CD4-positive, CD25-positive, alpha-beta regulatory T cell (primary cell): Measurements from ENCODE around the gene PTPRN2. TPM values are rescaled to one million over a fixed set of nuclear protein-coding genes. Genes with fewer than 3 reads are reported as not detected.

Experiments
- ATAC-seq, 2 donors: fragments of 150-1000 bp; cut with Tn5 transposase; one replicate each; pipeline ENCODE4 v1.10.0; 2021; ENCODE audit warnings: low read depth in 2 of 2, moderate number of reproducible peaks in 2 of 2, moderate library complexity in 1 of 2
- DNase-seq, 3 donors: peaks; one replicate each; pipeline versions ENCODE4 v3.0.0 to v3.0.0-alpha.2; 2012 to 2022; ENCODE audit warnings: mixed read lengths in 1 of 3
- H3K27ac ChIP-seq: one replicate; pipeline ENCODE4 v1.7.0; 2013; ENCODE audit warnings: mild to moderate bottlenecking, low read length; ENCODE audit not compliant: insufficient read depth, poor library complexity, severe bottlenecking
- H3K27me3 ChIP-seq: one replicate; pipeline ENCODE4 v1.7.0; 2013; ENCODE audit warnings: low read length; ENCODE audit not compliant: control insufficient read depth, insufficient read depth
- H3K36me3 ChIP-seq: one replicate; pipeline ENCODE4 v1.7.0; 2013; ENCODE audit warnings: mild to moderate bottlenecking, low read length, moderate library complexity; ENCODE audit not compliant: control insufficient read depth, insufficient read depth
- H3K4me1 ChIP-seq: 2 replicates; pipeline ENCODE4 v1.7.0; 2013; ENCODE audit warnings: mild to moderate bottlenecking, low read length; ENCODE audit not compliant: insufficient read depth, control insufficient read depth, poor library complexity, severe bottlenecking
- H3K4me3 ChIP-seq: one replicate; pipeline ENCODE4 v1.7.0; 2013; ENCODE audit warnings: low read depth, mild to moderate bottlenecking, low read length, moderate library complexity
- H3K9me3 ChIP-seq, 2 experiments: 1 replicate in 1 of 2; 2 replicates in 1 of 2; pipeline ENCODE4 v1.7.0; 2013; ENCODE audit warnings: low read length in 2 of 2, mild to moderate bottlenecking in 1 of 2, moderate library complexity in 1 of 2; ENCODE audit not compliant: control insufficient read depth in 2 of 2
- H3K27ac Mint-ChIP-seq, 3 donors: one replicate each; pipeline ENCODE4 v1.8.0; 2020 to 2022; ENCODE audit warnings: mild to moderate bottlenecking in 3 of 3, mixed read lengths in 3 of 3, moderate library complexity in 2 of 3
- H3K27me3 Mint-ChIP-seq: one replicate; pipeline ENCODE4 v1.8.0; 2022; ENCODE audit warnings: mild to moderate bottlenecking, mixed read lengths
- H3K36me3 Mint-ChIP-seq: one replicate; pipeline ENCODE4 v1.8.0; 2020; ENCODE audit warnings: mixed read lengths
- H3K4me1 Mint-ChIP-seq, 4 donors: one replicate each; pipeline ENCODE4 v1.8.0; 2020 to 2022; ENCODE audit warnings: mixed read lengths in 4 of 4, mild to moderate bottlenecking in 1 of 4
- H3K4me3 Mint-ChIP-seq, 4 donors: one replicate each; pipeline ENCODE4 v1.8.0; 2020 to 2022; ENCODE audit warnings: mild to moderate bottlenecking in 4 of 4, mixed read lengths in 4 of 4, moderate library complexity in 3 of 4
- H3K9me3 Mint-ChIP-seq, 7 donors: one replicate each; pipeline ENCODE4 v1.8.0; 2020 to 2022; ENCODE audit warnings: mixed read lengths in 7 of 7, mild to moderate bottlenecking in 3 of 7, moderate library complexity in 2 of 7
- polyA plus RNA-seq, 4 donors: library from polyadenylated mRNA; unstranded; fragments of 300-500 nt; fragmentation: Illumina TruSeq; gene quantifications; one replicate each; pipeline ENCODE4 v1.2.3, GENCODE V29; 2021
- total RNA-seq: library from RNA; stranded (reverse); gene quantifications from one replicate; pipeline ENCODE4 v1.2.3, GENCODE V29; 2022

PTPRN2 gene
- total and polyA plus RNA-seq, 5 donors from 2014 or later = 1.6 to 4.7 (median 2.7) TPM

- Mint-ChIP-seq H3K4me3 (no peak overlapping the region), H3K4me1 (no peaks in the 10 kb centered on the region), H3K9me3 (no peaks in the 10 kb centered on the region), H3K36me3 (no peaks in the 10 kb centered on the region), H3K27me3 (peaks cover 4% of the 10 kb centered on the region), H3K27ac (no peak overlapping the region)
- H3K9me3 ChIP-seq = no peaks in the 10 kb centered on the region
- no peak overlapping the region for H3K4me3 ChIP-seq
- no peak for ATAC-seq
- no peaks in the 10 kb centered on the region for H3K27me3 ChIP-seq
- DNase-seq = no peak
- no peak overlapping the region for H3K27ac ChIP-seq
- H3K36me3 ChIP-seq = no peaks in the 10 kb centered on the region
- no peaks in the 10 kb centered on the region for H3K4me1 ChIP-seq
Observed at GRCh38 chr7:158479664-158480025, 108.0 kb downstream of the PTPRN2 start.

- H3K4me3 Mint-ChIP-seq = no peak overlapping the region
- DNase-seq (no peak), ATAC-seq (no peak)
- Histone ChIP-seq H3K4me3 (no peak overlapping the region), H3K9me3 (no peaks in the 10 kb centered on the region), H3K36me3 (no peaks in the 10 kb centered on the region), H3K4me1 (no peaks in the 10 kb centered on the region), H3K27ac (no peak overlapping the region), H3K27me3 (no peaks in the 10 kb centered on the region)
- no peaks in the 10 kb centered on the region for H3K9me3 Mint-ChIP-seq
- H3K4me1 Mint-ChIP-seq = no peaks in the 10 kb centered on the region
- H3K27ac Mint-ChIP-seq = no peak overlapping the region
- no peaks in the 10 kb centered on the region for H3K36me3 Mint-ChIP-seq
- H3K27me3 Mint-ChIP-seq = peaks cover 4% of the 10 kb centered on the region
Observed at GRCh38 chr7:158479021-158479663, 108.5 kb downstream of the PTPRN2 start.

GRCh38 chr7:158477866-158478265, 109.8 kb downstream of the PTPRN2 start:
- H3K4me3 Mint-ChIP-seq = no peak overlapping the region
- no peaks in the 10 kb centered on the region for H3K9me3 ChIP-seq
- peaks cover 0 to 2% (median 0%) of the 10 kb centered on the region in 7 donors for H3K9me3 Mint-ChIP-seq
- H3K27me3 ChIP-seq = no peaks in the 10 kb centered on the region
- no peak overlapping the region for H3K27ac Mint-ChIP-seq
- no peak overlapping the region for H3K27ac ChIP-seq
- DNase-seq (no peak), ATAC-seq (no peak)
- H3K4me3 ChIP-seq = no peak overlapping the region
- no peaks in the 10 kb centered on the region for H3K4me1 ChIP-seq
- H3K4me1 Mint-ChIP-seq = no peaks in the 10 kb centered on the region
- H3K36me3 ChIP-seq = no peaks in the 10 kb centered on the region
- peaks cover 4% of the 10 kb centered on the region for H3K27me3 Mint-ChIP-seq
- no peaks in the 10 kb centered on the region for H3K36me3 Mint-ChIP-seq

DNA sequence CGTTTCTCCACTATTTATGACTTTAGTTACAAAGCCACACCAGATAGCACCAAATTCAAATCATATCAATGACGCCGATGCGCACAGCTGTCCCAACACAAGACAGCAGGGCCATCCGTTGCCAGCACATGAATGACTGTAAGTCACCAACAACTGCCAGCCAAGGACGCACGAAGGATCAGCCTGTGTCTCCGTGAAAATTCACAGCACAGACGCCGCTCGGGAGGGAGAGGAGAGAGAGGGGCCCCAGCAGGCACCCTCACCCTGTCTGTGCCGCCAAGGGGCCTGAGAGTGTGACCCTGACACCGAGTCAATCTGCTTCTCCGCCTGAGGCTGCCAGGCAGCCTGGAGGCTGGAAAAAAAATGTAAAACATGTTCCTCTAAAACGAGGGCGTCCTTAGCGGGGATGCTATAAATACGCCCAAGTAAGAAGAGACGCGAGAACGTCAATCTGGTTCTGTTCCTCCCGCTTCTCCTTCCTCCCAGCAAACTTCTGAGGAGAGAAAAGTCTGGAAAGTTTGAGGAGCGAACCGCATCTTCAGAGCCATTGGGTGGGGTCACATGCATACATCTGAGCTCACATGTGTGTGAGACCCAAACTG, 111.2 kb downstream of the PTPRN2 start:
- DNase-seq (no peak), ATAC-seq (no peak)
- H3K27ac ChIP-seq = no peak overlapping the region
- H3K4me3 ChIP-seq = no peak overlapping the region
- Mint-ChIP-seq H3K9me3 (peaks cover 0 to 2% (median 0%) of the 10 kb centered on the region in 7 donors), H3K4me1 (no peaks in the 10 kb centered on the region), H3K4me3 (no peak overlapping the region), H3K36me3 (no peaks in the 10 kb centered on the region), H3K27me3 (peaks cover 4% of the 10 kb centered on the region), H3K27ac (no peak overlapping the region)
- H3K9me3 ChIP-seq = no peaks in the 10 kb centered on the region
- H3K36me3 ChIP-seq = no peaks in the 10 kb centered on the region
- H3K27me3 ChIP-seq = no peaks in the 10 kb centered on the region
- no peaks in the 10 kb centered on the region for H3K4me1 ChIP-seq

DNA sequence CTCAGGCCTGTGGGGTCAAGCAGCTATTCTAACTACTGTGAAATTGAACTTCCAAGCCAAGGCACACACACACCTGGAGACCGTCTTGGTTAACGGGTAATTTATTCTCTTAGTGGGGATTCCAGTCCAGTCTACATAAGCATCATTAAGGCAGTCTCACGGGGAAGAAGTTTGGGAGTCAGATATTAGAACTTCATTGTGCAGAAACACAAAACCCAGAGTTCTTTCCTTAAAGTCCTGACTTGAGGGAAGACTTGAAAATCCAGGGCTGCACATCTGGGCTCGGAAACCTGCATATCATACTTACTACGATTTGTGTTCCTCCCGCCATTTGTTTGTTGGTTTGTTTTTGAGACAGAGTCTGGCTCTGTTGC, 112.0 kb downstream of the PTPRN2 start:
- peaks cover 4% of the 10 kb centered on the region for H3K27me3 Mint-ChIP-seq

DNA sequence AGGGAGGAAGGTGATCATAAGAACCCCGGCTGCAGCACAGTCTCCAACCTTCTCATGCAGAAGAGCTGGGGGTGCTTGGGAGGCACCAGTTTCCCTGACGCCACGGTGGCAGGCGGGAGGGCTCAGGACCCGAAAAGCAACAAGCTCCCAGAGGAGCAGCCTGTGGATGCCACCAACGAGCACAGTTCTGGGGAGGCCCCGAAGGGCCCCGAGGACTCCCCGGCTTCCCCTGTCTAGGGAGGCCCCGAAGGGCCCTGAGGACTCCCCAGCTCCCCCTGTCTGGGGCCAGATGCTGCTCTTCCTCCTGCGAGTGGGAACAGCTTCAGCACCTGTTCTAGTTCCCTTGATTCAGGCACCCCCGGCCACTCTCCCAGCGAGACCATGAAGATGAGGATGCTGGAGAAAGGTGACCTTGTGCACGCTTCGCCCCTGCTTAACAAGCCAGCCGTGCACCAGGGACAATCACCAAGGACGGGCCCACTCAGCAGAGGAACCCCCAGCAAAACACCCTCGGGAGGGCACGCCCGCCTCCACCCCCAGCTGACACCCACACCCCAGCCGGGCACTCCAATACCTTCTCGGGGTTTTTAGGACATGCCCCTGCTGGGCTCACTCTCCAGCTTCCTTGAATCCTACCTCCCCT, 112.5 kb downstream of the PTPRN2 start:
- no peak overlapping the region for H3K4me3 ChIP-seq
- DNase-seq = no peak
- ATAC-seq = no peak
- H3K27ac ChIP-seq = no peak overlapping the region
- Mint-ChIP-seq H3K27me3 (peaks cover 8% of the 10 kb centered on the region), H3K36me3 (no peaks in the 10 kb centered on the region), H3K4me1 (no peaks in the 10 kb centered on the region), H3K4me3 (no peak overlapping the region), H3K9me3 (peaks cover 0 to 2% (median 0%) of the 10 kb centered on the region in 7 donors), H3K27ac (no peak overlapping the region)
- H3K4me1 ChIP-seq = no peaks in the 10 kb centered on the region
- no peaks in the 10 kb centered on the region for H3K9me3 ChIP-seq
- H3K27me3 ChIP-seq = no peaks in the 10 kb centered on the region
- H3K36me3 ChIP-seq = no peaks in the 10 kb centered on the region

More for the DNA sequence above, 112.0 kb downstream of the PTPRN2 start:
- no peaks in the 10 kb centered on the region for H3K9me3 ChIP-seq
- DNase-seq = no peak
- no peaks in the 10 kb centered on the region for H3K36me3 ChIP-seq
- H3K4me1 ChIP-seq = no peaks in the 10 kb centered on the region
- Mint-ChIP-seq H3K36me3 (no peaks in the 10 kb centered on the region), H3K27ac (no peak overlapping the region), H3K4me3 (no peak overlapping the region), H3K9me3 (peaks cover 0 to 2% (median 0%) of the 10 kb centered on the region in 7 donors), H3K4me1 (no peaks in the 10 kb centered on the region)
- H3K4me3 ChIP-seq = no peak overlapping the region
- no peak overlapping the region for H3K27ac ChIP-seq
- no peak for ATAC-seq
- no peaks in the 10 kb centered on the region for H3K27me3 ChIP-seq

DNA sequence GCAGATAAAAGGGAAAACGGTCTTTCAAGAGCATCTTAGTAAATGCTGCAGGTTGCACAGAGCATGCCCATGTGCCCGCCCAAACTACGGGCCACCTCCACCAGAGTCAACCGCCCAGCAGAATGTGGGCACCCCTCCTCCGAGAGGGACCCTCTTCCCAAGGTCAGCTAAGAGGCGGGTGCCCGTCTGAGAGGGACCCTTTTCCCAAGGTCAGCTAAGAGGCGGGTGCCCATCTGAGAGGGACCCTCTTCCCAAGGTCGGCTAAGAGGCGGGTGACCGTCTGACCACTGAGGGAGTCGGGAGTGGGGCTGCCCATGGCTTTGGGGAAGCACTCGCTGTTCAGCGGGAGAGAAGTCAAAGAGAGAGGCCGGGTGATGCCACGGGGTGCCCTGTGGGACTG, 113.1 kb downstream of the PTPRN2 start:
- ATAC-seq (no peak), DNase-seq (no peak)
- H3K36me3 Mint-ChIP-seq = no peaks in the 10 kb centered on the region

DNA sequence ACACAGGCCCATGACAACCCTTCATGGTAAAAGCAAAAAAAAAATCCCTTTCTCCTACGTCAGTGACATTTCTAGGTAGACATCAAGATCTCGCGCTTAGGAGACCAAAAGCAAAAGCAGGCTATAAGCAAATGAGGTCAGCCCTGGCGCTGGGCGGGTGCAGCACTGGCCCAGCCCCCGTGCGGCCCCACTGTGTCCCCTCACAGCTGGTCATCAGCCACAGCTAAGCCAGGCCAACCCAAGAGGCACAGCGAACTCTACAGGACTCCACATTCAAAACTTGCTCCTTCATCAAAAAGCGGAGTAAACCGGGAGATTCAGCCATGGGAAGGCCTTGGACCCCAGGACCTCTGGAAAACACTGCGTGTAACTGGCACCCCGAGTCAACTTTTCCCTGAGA, 113.7 kb downstream of the PTPRN2 start:
- Histone ChIP-seq H3K27ac (no peak overlapping the region), H3K36me3 (no peaks in the 10 kb centered on the region), H3K9me3 (no peaks in the 10 kb centered on the region), H3K4me3 (no peak overlapping the region), H3K27me3 (no peaks in the 10 kb centered on the region), H3K4me1 (no peaks in the 10 kb centered on the region)
- Mint-ChIP-seq H3K9me3 (peaks cover 0 to 2% (median 0%) of the 10 kb centered on the region in 7 donors), H3K4me1 (no peaks in the 10 kb centered on the region), H3K27me3 (peaks cover 15% of the 10 kb centered on the region), H3K36me3 (no peaks in the 10 kb centered on the region), H3K27ac (no peak overlapping the region), H3K4me3 (no peak overlapping the region)
- ATAC-seq = no peak
- DNase-seq = no peak

More for the DNA sequence above, 113.1 kb downstream of the PTPRN2 start:
- H3K9me3 ChIP-seq = no peaks in the 10 kb centered on the region
- Mint-ChIP-seq H3K4me3 (no peak overlapping the region), H3K27me3 (peaks cover 14% of the 10 kb centered on the region), H3K4me1 (no peaks in the 10 kb centered on the region), H3K9me3 (peaks cover 0 to 2% (median 0%) of the 10 kb centered on the region in 7 donors), H3K27ac (no peak overlapping the region)
- H3K4me3 ChIP-seq = no peak overlapping the region
- H3K27me3 ChIP-seq = no peaks in the 10 kb centered on the region
- no peak overlapping the region for H3K27ac ChIP-seq
- no peaks in the 10 kb centered on the region for H3K4me1 ChIP-seq
- no peaks in the 10 kb centered on the region for H3K36me3 ChIP-seq
